NCI-H2196 treated with DMSO at 0.1 percent for 48 hours (cell line): Measurements from ENCODE around the gene ADRM1.
A peak's percentile ranks its signal among the peaks of the same experiment; 100 is the strongest.

Experiments
- DNase-seq: peaks from one replicate; lab custom pipeline; 2025; ENCODE audit not compliant: unreplicated experiment; lab: John Stamatoyannopoulos, UW

ADRM1 gene, protein sequence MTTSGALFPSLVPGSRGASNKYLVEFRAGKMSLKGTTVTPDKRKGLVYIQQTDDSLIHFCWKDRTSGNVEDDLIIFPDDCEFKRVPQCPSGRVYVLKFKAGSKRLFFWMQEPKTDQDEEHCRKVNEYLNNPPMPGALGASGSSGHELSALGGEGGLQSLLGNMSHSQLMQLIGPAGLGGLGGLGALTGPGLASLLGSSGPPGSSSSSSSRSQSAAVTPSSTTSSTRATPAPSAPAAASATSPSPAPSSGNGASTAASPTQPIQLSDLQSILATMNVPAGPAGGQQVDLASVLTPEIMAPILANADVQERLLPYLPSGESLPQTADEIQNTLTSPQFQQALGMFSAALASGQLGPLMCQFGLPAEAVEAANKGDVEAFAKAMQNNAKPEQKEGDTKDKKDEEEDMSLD

DNA sequence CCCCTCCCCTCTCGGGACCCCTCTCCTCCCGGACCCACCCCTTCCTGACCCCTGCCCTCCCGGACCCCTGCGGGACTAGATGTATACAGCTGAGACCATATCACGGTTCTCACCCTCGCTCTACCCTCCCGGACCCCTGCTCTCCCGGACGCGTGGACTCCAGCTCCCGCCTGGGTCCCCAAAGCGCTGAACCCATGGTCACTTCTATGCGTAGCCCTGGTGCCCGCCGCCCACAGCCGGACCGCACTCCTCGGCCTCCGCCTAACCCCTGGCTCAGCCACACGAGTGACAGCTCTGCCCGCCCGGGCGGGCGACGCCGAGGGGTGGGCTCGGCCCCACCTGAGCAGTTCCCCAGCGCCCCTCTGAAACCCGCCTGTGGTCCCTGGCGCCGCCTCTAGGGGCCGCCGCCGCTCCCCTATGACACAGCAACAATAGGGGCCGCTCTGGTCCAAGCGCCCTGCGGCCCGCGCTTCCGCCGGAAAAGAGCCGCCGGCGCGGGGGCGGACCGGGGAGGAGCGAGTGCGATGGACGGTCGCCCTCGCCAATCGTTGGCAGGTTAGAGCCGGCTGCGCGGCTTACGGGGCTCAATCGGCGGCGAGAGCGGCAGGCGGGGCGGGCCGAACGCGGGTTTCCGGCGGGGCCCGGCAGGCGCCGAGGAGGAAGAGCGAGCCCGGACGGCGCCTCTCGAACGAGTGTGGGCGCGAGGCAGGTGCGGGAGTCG is at the start of gene ADRM1:
Gene ADRM1 (plus strand): TSS at position 657 of the 721 bp plus-strand sequence. CDS start 572 bp downstream, outside the sequence.
- DNase-seq: peak; percentile 93

DNA sequence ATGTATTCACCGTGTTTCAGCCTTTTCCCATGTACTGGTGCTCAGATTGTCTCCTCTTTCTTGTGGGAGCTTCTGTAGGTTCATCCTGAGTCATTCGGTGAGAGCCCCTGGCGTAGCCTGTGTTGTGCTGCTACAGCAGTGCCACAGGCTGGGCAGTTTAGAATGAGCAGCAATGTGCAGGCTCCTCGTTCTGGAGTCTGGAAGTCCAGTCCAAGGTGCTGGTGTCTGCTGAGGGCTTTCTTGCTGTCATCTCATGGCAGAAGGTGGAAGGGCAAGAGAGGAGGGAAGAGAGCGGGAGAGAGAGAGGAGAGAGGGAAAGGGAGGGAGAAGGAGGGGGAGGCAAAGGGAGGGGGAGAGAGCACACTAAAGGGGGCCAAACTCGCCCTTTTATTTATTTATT is 49.4 kb upstream of the ADRM1 start:
- no peak for DNase-seq

DNA sequence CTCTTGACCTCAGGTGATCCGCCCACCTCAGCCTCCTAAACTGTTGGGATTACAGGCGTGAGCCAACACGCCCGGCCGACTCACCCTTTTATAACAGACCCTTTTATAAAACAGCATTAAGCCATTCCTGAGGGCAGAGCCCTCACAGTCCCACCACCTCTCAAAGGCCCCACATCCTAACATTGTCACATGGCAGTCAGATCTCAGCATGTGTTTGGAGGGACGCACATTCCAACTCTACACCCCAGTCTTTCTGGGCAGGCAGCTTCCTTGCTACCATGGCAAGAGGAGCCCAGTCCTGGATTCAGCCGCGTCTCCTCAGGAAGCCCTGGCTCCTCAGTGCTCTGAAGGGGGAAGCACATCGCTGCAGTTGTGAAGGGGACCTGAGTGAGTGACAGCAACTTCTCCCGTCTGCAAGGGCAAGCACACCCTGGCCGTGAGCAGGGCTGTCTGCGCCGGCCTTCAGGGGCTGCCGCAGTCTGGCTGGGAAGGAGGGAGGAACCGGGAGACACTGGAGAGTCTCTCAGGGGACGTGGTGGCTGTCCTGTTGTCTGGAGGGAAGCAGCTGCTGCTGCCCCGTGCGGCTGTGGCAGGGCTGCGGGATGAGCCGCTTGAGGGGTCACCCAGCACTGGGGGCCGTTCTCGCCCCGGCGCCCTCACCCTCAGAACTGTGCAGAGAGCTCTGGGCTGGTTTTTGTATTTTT is 48.6 kb upstream of the ADRM1 start:
- DNase-seq: no peak

DNA sequence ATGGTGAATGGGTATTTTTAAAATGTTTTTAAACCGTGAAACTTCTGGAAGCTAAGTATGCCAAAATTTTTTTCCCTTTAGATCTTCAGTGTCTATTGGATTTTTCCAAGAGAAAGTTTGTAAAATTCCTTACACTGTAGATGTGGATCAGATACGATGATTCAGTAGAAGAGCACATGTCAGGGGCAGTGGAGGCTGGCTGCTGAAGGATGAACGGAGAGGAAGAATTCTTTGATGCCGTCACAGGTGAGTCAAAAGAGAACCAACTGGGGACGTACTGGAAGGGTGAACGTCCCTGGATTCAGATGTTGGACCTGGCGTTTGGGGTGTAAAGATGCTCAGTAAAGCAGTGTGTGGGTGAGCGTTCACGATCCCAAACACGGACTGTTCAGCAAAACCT is 46.8 kb upstream of the ADRM1 start:
- DNase-seq: no peak

GRCh38 chr20:62258499-62259293 is 44.1 kb upstream of the ADRM1 start:
- no peak for DNase-seq

- DNase-seq: no peak
Observed at GRCh38 chr20:62259294-62259565, 43.6 kb upstream of the ADRM1 start.

- DNase-seq: no peak
Observed at GRCh38 chr20:62262064-62262463, 40.7 kb upstream of the ADRM1 start.

DNA sequence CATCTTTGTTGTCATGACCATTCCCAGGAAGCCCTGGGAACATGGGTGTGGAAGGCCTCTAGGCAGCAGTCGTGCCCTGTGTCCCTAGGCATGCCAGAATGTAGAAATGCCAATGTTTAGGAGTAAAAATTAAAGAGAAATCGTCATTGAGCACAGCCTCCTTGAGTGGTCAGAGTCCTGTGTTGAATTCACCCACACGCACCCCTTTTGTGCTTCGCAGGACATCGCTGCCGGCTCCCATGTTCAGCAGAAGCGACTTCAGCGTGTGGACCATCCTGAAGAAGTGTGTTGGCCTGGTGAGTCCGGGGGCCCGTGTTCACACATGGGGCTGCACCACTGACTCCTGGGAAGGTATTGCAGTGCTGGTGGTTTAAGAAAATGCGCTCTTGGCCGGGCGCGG is 39.4 kb upstream of the ADRM1 start:
- no peak for DNase-seq

GRCh38 chr20:62265365-62265764 is 37.4 kb upstream of the ADRM1 start:
- no peak for DNase-seq

DNA sequence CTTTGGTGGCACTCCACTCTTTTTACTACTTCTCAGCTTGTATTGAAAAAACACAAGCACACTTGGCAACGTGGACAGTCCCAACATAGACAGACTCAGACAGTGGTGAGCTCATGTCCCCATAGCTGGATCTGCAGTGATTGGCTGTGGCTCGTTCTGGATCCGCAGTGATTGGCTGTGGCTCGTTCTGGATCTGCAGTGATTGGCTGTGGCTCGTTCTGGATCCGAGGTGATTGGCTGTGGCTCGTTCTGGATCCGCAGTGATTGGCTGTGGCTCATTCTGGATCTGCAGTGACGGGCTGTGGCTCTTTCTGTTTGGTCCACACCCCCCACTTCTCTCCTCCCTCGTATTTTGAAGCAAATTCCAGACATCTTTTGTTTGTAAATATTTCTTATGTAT is 36.5 kb upstream of the ADRM1 start:
- no peak for DNase-seq

DNA sequence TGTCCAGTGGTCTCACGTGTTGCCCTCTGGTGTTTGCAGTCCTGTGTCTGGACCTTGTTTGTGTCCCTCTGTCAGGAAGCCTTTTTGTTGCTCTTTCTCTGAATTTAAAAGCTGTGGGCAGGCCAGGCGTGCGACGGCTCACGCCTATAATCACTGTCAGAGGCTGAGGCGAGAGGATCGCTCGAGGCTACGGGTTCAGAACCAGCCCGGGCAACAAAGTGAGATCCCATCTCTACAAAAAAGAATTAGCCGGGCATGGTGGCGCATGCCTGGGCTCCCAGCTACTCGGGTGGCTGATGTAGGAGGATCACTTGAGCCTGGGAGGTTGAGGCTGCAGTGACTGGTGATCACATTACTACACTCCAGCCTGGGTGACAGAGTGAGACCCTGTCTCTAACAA is 35.9 kb upstream of the ADRM1 start:
- no peak for DNase-seq

- DNase-seq: no peak
Observed at GRCh38 chr20:62267543-62267942, 35.3 kb upstream of the ADRM1 start.

- DNase-seq: no peak
Observed at GRCh38 chr20:62268228-62268900, 34.4 kb upstream of the ADRM1 start.

- DNase-seq: no peak
Observed at GRCh38 chr20:62269378-62269777, 33.4 kb upstream of the ADRM1 start.

DNA sequence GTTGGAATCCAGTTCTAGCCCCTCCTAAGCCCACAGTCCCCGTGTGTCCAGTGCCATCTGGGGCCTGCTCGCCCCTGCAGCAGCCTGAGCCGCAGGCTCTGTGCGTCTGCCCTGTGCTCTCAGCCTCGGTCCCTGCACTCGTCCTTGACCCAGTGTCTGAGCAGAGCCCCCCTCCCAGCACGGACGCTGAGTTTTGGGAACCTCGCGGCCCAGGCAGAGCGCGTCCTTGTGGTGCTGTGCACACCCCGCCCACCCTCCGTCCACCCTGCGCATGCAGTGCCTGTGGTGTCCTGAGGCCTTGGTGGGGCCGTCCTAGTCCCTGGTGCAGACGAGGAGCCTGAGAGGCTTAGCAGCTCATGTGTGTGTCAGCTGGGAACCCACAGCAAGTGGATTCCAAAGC is 32.9 kb upstream of the ADRM1 start:
- no peak for DNase-seq

- no peak for DNase-seq
Observed at GRCh38 chr20:62272200-62272599, 30.6 kb upstream of the ADRM1 start.

DNA sequence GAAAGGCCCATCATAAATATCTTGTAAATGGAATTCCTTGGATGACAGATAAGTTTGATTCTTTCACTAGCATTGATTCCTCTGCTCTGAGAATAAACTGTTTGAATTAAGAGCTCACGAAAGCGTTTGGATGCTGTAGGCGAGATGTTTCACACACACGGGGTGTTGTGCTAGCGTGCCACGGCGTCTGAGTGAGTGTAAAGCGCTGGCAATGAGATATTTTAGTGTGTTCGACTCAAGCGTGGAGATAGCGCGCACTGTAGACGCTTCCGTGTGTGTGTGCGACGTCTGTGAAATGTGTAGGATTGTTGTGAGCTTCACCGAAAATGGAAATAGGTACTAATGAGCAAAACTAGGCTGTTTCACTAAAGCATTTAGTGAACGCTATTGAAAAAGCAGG is 29.4 kb upstream of the ADRM1 start:
- no peak for DNase-seq

- DNase-seq: peak; percentile 28
Observed at GRCh38 chr20:62274332-62274950, 28.4 kb upstream of the ADRM1 start.

DNA sequence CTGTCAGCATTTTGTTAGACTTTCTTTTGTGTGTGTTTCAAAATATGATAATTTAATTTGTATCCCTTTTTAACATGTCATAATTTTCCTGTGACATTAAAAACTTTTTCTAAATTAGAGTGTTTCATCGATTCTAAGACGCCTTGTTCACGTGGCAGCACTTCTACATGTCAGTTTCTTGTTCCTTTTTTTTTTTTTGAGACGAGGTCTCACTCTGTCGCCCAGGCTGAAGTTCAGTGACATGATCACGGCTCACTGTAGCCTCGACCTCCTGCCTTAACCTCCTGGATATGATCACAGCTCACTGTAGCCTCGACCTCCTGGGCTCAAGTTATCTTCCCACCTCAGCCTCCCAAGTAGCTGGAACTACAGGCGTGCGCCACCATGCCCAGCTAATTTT is 27.6 kb upstream of the ADRM1 start:
- no peak for DNase-seq

DNA sequence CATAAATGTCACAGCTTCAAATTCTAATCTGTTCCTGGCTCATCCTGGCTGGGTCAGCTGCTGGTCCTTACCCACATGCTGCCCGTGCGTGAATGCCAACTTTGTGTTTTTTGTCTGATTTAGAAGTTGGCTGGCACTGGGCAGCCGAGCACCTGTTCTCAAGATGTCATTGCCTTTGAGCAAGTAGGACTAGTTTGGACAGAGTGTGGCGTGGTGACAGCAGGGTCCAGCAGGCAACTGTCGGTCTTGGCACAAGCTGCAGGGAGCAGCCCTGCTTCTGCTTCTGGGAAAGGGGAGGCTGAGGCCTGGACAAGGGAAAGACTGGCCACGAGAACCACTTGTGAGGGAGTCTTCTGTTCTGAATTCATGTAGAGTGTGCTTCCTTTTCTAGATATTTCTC is 26.4 kb upstream of the ADRM1 start:
- DNase-seq: no peak
